OCI-LY1 (cell line): ENCODE results near the gene GSTP1.

ENCODE experiments used
- H2AFZ ChIP-seq: fragments of 200-600 bp; sonication (generic), shearing (Covaris generic); 2 replicates; pipeline ENCODE4 v1.6.0; 2014; ENCODE audit warnings: antibody characterized with exemption, mild to moderate bottlenecking, low read length
- H3F3A ChIP-seq: fragments of 200-600 bp; sonication (generic), shearing (Covaris generic); 2 replicates; pipeline ENCODE4 v1.6.0; 2014; ENCODE audit warnings: mild to moderate bottlenecking, antibody characterized with exemption, low read length, moderate library complexity; ENCODE audit not compliant: insufficient read depth
- H3K27ac ChIP-seq: fragments of 200-600 bp; sonication (generic); 2 replicates; pipeline ENCODE4 v1.5.1; 2014; ENCODE audit warnings: low read length, mixed run types, mild to moderate bottlenecking, low read depth; ENCODE audit not compliant: poor library complexity, severe bottlenecking
- H3K27me3 ChIP-seq: fragments of 200-600 bp; sonication (generic); 2 replicates; pipeline ENCODE4 v1.6.0; 2014; ENCODE audit warnings: antibody characterized with exemption, mild to moderate bottlenecking, low read length, moderate library complexity; ENCODE audit not compliant: insufficient read depth
- H3K36me3 ChIP-seq: fragments of 200-600 bp; sonication (generic); 2 replicates; pipeline ENCODE4 v1.6.1; 2014; ENCODE audit warnings: mild to moderate bottlenecking, antibody characterized with exemption, low read length, moderate library complexity, mixed read lengths; ENCODE audit not compliant: insufficient read depth
- H3K4me1 ChIP-seq: fragments of 200-600 bp; sonication (generic); 2 replicates; pipeline ENCODE4 v1.5.1; 2014; ENCODE audit warnings: mild to moderate bottlenecking, low read length, moderate library complexity; ENCODE audit not compliant: insufficient read depth, severe bottlenecking
- H3K4me2 ChIP-seq: fragments of 200-600 bp; sonication (generic), shearing (Covaris generic); 2 replicates; pipeline ENCODE4 v1.6.1; 2014; ENCODE audit warnings: low read length
- H3K4me3 ChIP-seq: fragments of 200-600 bp; sonication (generic); 2 replicates; pipeline ENCODE4 v1.5.1; 2014; ENCODE audit warnings: low read length, low read depth, mild to moderate bottlenecking, mixed read lengths; ENCODE audit not compliant: poor library complexity, severe bottlenecking
- H3K79me2 ChIP-seq: fragments of 200-600 bp; shearing (Covaris generic); 2 replicates; pipeline ENCODE4 v1.6.1; 2016; ENCODE audit warnings: mixed run types, low read length, mixed read lengths; ENCODE audit not compliant: insufficient read depth
- H3K9ac ChIP-seq: fragments of 200-600 bp; sonication (generic), shearing (Covaris generic); 2 replicates; pipeline ENCODE4 v1.6.1; 2014; ENCODE audit warnings: mild to moderate bottlenecking, low read length, mixed read lengths
- H3K9me2 ChIP-seq: fragments of 200-600 bp; sonication (generic), shearing (Covaris generic); 2 replicates; pipeline ENCODE4 v1.6.1; 2014; ENCODE audit warnings: low read depth, mild to moderate bottlenecking, low read length, mixed read lengths
- H3K9me3 ChIP-seq: fragments of 200-600 bp; shearing (Covaris generic); 2 replicates; pipeline ENCODE4 v1.6.1; 2014; ENCODE audit warnings: low read length, mixed read lengths
- H4K20me1 ChIP-seq: fragments of 200-600 bp; sonication (generic), shearing (Covaris generic); 2 replicates; pipeline ENCODE4 v1.6.0; 2016; ENCODE audit warnings: mild to moderate bottlenecking, low read length; ENCODE audit not compliant: insufficient read depth
- CTCF ChIP-seq: fragments of 200-600 bp; sonication (generic), shearing (Covaris generic); IDR thresholded peaks from 2 replicates; pipeline ENCODE4 v1.5.1; 2017; ENCODE audit warnings: mild to moderate bottlenecking, antibody characterized with exemption, low read length, moderate library complexity, mixed read lengths
- EZH2 ChIP-seq: fragments of 200-600 bp; sonication (generic), shearing (Covaris generic); IDR thresholded peaks from 2 replicates; pipeline ENCODE4 v1.8.0; 2017; ENCODE audit warnings: borderline replicate concordance, mixed run types, mild to moderate bottlenecking, antibody characterized with exemption, low read length, moderate library complexity, mixed read lengths

GSTP1 gene

GRCh38 chr11:67538306-67538705 is 45.3 kb upstream of the GSTP1 start:
- Histone ChIP-seq H3K4me1 (no peaks in the 10 kb centered on the region), H3F3A (no peaks in the 10 kb centered on the region), H3K9me3 (peaks cover 16% of the 10 kb centered on the region), H4K20me1 (no peaks in the 10 kb centered on the region), H3K9me2 (no peaks in the 10 kb centered on the region), H3K9ac (no peak overlapping the region), H3K4me2 (no peak overlapping the region), H3K27ac (no peak overlapping the region), H3K36me3 (no peaks in the 10 kb centered on the region), H3K27me3 (no peaks in the 10 kb centered on the region; the same call in 1 of the 2 replicates), H3K79me2 (no peaks in the 10 kb centered on the region), H3K4me3 (no peak overlapping the region), H2AFZ (no peak overlapping the region)
- TF ChIP-seq EZH2, result no peak
- TF ChIP-seq CTCF, result no peak

- H2AFZ ChIP-seq, result no peak overlapping the region
- no peak overlapping the region for H3K4me3 ChIP-seq
- H3K36me3 ChIP-seq, result no peaks in the 10 kb centered on the region
- H3K9me3 ChIP-seq, result peaks cover 9% of the 10 kb centered on the region
- no peak overlapping the region for H3K9ac ChIP-seq
- H3K4me2 ChIP-seq, result no peak overlapping the region
- H3K9me2 ChIP-seq, result no peaks in the 10 kb centered on the region
- TF ChIP-seq EZH2, result no peak
- H3K79me2 ChIP-seq, result no peaks in the 10 kb centered on the region
- no peaks in the 10 kb centered on the region; the same call in 1 of the 2 replicates for H3K27me3 ChIP-seq
- no peaks in the 10 kb centered on the region for H3F3A ChIP-seq
- no peak overlapping the region for H3K27ac ChIP-seq
- no peaks in the 10 kb centered on the region for H4K20me1 ChIP-seq
- no peaks in the 10 kb centered on the region for H3K4me1 ChIP-seq
These were observed 44.6 kb upstream of the GSTP1 start for GRCh38 chr11:67538823-67539505.

- Histone ChIP-seq H3K27me3 (no peaks in the 10 kb centered on the region; the same call in 1 of the 2 replicates), H3K4me3 (no peak overlapping the region), H3K36me3 (no peaks in the 10 kb centered on the region), H3K27ac (no peak overlapping the region), H3F3A (no peaks in the 10 kb centered on the region), H3K4me1 (peaks cover 1% of the 10 kb centered on the region), H3K9me2 (no peaks in the 10 kb centered on the region), H3K9ac (no peak overlapping the region), H3K9me3 (peaks cover 7% of the 10 kb centered on the region), H3K79me2 (no peaks in the 10 kb centered on the region), H3K4me2 (no peak overlapping the region), H4K20me1 (no peaks in the 10 kb centered on the region), H2AFZ (no peak overlapping the region)
- TF ChIP-seq EZH2 (no peak), CTCF (no peak)
These were observed 44.1 kb upstream of the GSTP1 start for GRCh38 chr11:67539550-67539949.

- no peaks in the 10 kb centered on the region for H3F3A ChIP-seq
- no peak overlapping the region for H3K4me3 ChIP-seq
- no peaks in the 10 kb centered on the region; the same call in 1 of the 2 replicates for H3K9me3 ChIP-seq
- H3K4me2 ChIP-seq, result no peak overlapping the region
- H2AFZ ChIP-seq, result no peak overlapping the region
- no peak overlapping the region for H3K27ac ChIP-seq
- H3K79me2 ChIP-seq, result no peaks in the 10 kb centered on the region
- no peaks in the 10 kb centered on the region for H3K9me2 ChIP-seq
- H3K4me1 ChIP-seq, result peaks cover 10% of the 10 kb centered on the region
- H4K20me1 ChIP-seq, result no peaks in the 10 kb centered on the region
- no peak for TF ChIP-seq EZH2
- peak; percentile 4; the same call in 1 of the 2 replicates for TF ChIP-seq CTCF
- no peaks in the 10 kb centered on the region; the same call in 1 of the 2 replicates for H3K27me3 ChIP-seq
- no peaks in the 10 kb centered on the region for H3K36me3 ChIP-seq
- H3K9ac ChIP-seq, result no peak overlapping the region
These were observed 42.4 kb upstream of the GSTP1 start for GRCh38 chr11:67541198-67541597.
